HepG2 (cell line): ENCODE results near the gene GGA3. TPM values are rescaled to one million over a fixed set of nuclear protein-coding genes. Genes with fewer than 3 reads are reported as not detected.

Experiments used
- ADNP ChIP-seq: sonication (generic); formaldehyde crosslinking; IDR thresholded peaks from 2 replicates; pipeline ENCODE4 v1.4.0; 2020; ENCODE audit warnings: missing genetic modification reagents
- ESRRA ChIP-seq: sonication (generic); formaldehyde crosslinking; IDR thresholded peaks from 2 replicates; pipeline ENCODE4 v1.5.1; 2020; ENCODE audit warnings: mild to moderate bottlenecking, low read depth, missing genetic modification reagents
- ETV6 ChIP-seq: sonication (generic); formaldehyde crosslinking; conservative IDR thresholded peaks from 2 replicates; pipeline ENCODE4 v1.4.0; 2020; ENCODE audit warnings: missing genetic modification reagents
- IRF1 ChIP-seq: sonication (generic); formaldehyde crosslinking; IDR thresholded peaks from 2 replicates; pipeline ENCODE4 v1.4.0; 2020; ENCODE audit warnings: low read depth, mild to moderate bottlenecking, missing genetic modification reagents
- MTA3 ChIP-seq: sonication (generic); formaldehyde crosslinking; IDR thresholded peaks from 2 replicates; pipeline ENCODE4 v1.4.0; 2020; ENCODE audit warnings: missing genetic modification reagents
- NRL ChIP-seq: sonication (generic); formaldehyde crosslinking; IDR thresholded peaks from 2 replicates; pipeline ENCODE4 v1.5.0; 2020; ENCODE audit warnings: missing genetic modification reagents, mild to moderate bottlenecking, moderate library complexity, borderline replicate concordance
- POGZ ChIP-seq: sonication (generic); formaldehyde crosslinking; IDR thresholded peaks from 2 replicates; pipeline ENCODE4 v1.4.0; 2020; ENCODE audit warnings: mild to moderate bottlenecking, missing genetic modification reagents
- ZBTB33 ChIP-seq: sonication (generic); formaldehyde crosslinking; IDR thresholded peaks from 2 replicates; pipeline ENCODE4 v1.4.0; 2020; ENCODE audit warnings: missing genetic modification reagents
- ZNF337 ChIP-seq: sonication (generic); formaldehyde crosslinking; IDR thresholded peaks from 2 replicates; pipeline ENCODE4 v1.5.1; 2020; ENCODE audit warnings: missing genetic modification reagents, low read depth, mild to moderate bottlenecking, borderline replicate concordance
- ZNF572 ChIP-seq: sonication (generic); formaldehyde crosslinking; IDR thresholded peaks from 2 replicates; pipeline ENCODE4 v1.5.1; 2020; ENCODE audit warnings: mild to moderate bottlenecking, missing genetic modification reagents
- ZSCAN30 ChIP-seq: sonication (generic); formaldehyde crosslinking; IDR thresholded peaks from 2 replicates; pipeline ENCODE4 v1.5.0; 2020; ENCODE audit warnings: mild to moderate bottlenecking, missing genetic modification reagents
- polyA plus RNA-seq, 8 experiments: library from polyadenylated mRNA; depleted of rRNA in 3 of 8; stranded (reverse) in 7 of 8; unstranded in 1 of 8; fragments of >200 nt; fragmentation: Illumina TruSeq in 4 of 8; extraction: Trizol in 4 of 8; gene quantifications; 2 replicates each; pipeline versions ENCODE4 v1.2.1 to v1.2.3, GENCODE V29; 2011 to 2016; ENCODE audit warnings: low read depth in 4 of 8, missing spikeins in 1 of 8, mixed read lengths in 1 of 8; ENCODE audit not compliant: insufficient read depth in 1 of 8
- total RNA-seq, 5 experiments: library from RNA; depleted of rRNA; stranded (reverse); fragments of >200 nt; fragmentation: Illumina TruSeq; extraction: Trizol; gene quantifications; 2 replicates each; pipeline ENCODE4 v1.2.3, GENCODE V29; 2016; ENCODE audit warnings: low read depth in 1 of 5
- TF ChIP-seq, protein P1 (sequence below): sonication (generic); formaldehyde crosslinking; IDR thresholded peaks from 2 replicates; pipeline ENCODE4 v1.8.1; 2022; ENCODE audit warnings: low read depth, mild to moderate bottlenecking, missing genetic modification reagents
- TF ChIP-seq, protein P2 (sequence below), 2 experiments: sonication (generic) in 1 of 2; formaldehyde crosslinking in 1 of 2; IDR thresholded peaks; 2 replicates each; pipeline versions ENCODE4 v1.4.0 to v1.6.1; 2016 to 2020; ENCODE audit warnings: borderline replicate concordance in 1 of 2, low read depth in 1 of 2, mild to moderate bottlenecking in 1 of 2, missing genetic modification reagents in 1 of 2
- TF ChIP-seq, protein P3 (sequence below): fragments of 450-650 bp; IDR thresholded peaks from 2 replicates; pipeline ENCODE4 v1.6.1; 2017
- TF ChIP-seq, protein P4 (sequence below): sonication (generic); formaldehyde crosslinking; IDR thresholded peaks from 2 replicates; pipeline ENCODE4 v1.5.1; 2020; ENCODE audit warnings: missing genetic modification reagents, mild to moderate bottlenecking, borderline replicate concordance

GGA3 gene
- total and polyA plus RNA-seq, 2 of the 13 experiments (the other 11 are each of a cell fraction or from before 2014, with no cell fraction given): 28.4 to 43.7 TPM

GRCh38 chr17:75288770-75289114 is 27.3 kb upstream of the GGA3 start (continued):
- TF ChIP-seq, protein P1, sequence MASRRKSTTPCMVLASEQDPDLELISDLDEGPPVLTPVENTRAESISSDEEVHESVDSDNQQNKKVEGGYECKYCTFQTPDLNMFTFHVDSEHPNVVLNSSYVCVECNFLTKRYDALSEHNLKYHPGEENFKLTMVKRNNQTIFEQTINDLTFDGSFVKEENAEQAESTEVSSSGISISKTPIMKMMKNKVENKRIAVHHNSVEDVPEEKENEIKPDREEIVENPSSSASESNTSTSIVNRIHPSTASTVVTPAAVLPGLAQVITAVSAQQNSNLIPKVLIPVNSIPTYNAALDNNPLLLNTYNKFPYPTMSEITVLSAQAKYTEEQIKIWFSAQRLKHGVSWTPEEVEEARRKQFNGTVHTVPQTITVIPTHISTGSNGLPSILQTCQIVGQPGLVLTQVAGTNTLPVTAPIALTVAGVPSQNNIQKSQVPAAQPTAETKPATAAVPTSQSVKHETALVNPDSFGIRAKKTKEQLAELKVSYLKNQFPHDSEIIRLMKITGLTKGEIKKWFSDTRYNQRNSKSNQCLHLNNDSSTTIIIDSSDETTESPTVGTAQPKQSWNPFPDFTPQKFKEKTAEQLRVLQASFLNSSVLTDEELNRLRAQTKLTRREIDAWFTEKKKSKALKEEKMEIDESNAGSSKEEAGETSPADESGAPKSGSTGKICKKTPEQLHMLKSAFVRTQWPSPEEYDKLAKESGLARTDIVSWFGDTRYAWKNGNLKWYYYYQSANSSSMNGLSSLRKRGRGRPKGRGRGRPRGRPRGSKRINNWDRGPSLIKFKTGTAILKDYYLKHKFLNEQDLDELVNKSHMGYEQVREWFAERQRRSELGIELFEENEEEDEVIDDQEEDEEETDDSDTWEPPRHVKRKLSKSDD (CRISPR knock-in tag): no peak
- TF ChIP-seq, protein P2, sequence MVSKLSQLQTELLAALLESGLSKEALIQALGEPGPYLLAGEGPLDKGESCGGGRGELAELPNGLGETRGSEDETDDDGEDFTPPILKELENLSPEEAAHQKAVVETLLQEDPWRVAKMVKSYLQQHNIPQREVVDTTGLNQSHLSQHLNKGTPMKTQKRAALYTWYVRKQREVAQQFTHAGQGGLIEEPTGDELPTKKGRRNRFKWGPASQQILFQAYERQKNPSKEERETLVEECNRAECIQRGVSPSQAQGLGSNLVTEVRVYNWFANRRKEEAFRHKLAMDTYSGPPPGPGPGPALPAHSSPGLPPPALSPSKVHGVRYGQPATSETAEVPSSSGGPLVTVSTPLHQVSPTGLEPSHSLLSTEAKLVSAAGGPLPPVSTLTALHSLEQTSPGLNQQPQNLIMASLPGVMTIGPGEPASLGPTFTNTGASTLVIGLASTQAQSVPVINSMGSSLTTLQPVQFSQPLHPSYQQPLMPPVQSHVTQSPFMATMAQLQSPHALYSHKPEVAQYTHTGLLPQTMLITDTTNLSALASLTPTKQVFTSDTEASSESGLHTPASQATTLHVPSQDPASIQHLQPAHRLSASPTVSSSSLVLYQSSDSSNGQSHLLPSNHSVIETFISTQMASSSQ (IDR thresholded peaks at IDR 0.05; ENCODE audit: low read depth): no peak
- TF ChIP-seq, protein P2 (CRISPR knock-in tag; IDR thresholded peaks at IDR 0.05; ENCODE audit: borderline replicate concordance): no peak
- TF ChIP-seq ZBTB33 (CRISPR knock-in tag) (no peak), ZNF572 (CRISPR knock-in tag) (no peak), ADNP (CRISPR knock-in tag) (no peak), POGZ (no peak), NRL (CRISPR knock-in tag) (no peak; the same call in 1 of the 2 replicates), ETV6 (CRISPR knock-in tag) (no peak), MTA3 (CRISPR knock-in tag) (no peak), ZSCAN30 (CRISPR knock-in tag) (no peak), ZNF337 (CRISPR knock-in tag) (no peak), IRF1 (CRISPR knock-in tag) (peak; percentile 67; the same call in 1 of the 2 replicates), ESRRA (no peak; the same call in 1 of the 2 replicates)
- TF ChIP-seq, protein P3, sequence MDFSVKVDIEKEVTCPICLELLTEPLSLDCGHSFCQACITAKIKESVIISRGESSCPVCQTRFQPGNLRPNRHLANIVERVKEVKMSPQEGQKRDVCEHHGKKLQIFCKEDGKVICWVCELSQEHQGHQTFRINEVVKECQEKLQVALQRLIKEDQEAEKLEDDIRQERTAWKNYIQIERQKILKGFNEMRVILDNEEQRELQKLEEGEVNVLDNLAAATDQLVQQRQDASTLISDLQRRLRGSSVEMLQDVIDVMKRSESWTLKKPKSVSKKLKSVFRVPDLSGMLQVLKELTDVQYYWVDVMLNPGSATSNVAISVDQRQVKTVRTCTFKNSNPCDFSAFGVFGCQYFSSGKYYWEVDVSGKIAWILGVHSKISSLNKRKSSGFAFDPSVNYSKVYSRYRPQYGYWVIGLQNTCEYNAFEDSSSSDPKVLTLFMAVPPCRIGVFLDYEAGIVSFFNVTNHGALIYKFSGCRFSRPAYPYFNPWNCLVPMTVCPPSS: no peak
- TF ChIP-seq, protein P4, sequence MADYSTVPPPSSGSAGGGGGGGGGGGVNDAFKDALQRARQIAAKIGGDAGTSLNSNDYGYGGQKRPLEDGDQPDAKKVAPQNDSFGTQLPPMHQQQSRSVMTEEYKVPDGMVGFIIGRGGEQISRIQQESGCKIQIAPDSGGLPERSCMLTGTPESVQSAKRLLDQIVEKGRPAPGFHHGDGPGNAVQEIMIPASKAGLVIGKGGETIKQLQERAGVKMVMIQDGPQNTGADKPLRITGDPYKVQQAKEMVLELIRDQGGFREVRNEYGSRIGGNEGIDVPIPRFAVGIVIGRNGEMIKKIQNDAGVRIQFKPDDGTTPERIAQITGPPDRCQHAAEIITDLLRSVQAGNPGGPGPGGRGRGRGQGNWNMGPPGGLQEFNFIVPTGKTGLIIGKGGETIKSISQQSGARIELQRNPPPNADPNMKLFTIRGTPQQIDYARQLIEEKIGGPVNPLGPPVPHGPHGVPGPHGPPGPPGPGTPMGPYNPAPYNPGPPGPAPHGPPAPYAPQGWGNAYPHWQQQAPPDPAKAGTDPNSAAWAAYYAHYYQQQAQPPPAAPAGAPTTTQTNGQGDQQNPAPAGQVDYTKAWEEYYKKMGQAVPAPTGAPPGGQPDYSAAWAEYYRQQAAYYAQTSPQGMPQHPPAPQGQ: no peak
